ENCODE data around the gene ABCC6.
"Not testable (repeated sequence)": the region's sequence is repeated elsewhere in the genome, so short reads cannot be mapped to it uniquely, and the experiment has no call there.

DNA sequence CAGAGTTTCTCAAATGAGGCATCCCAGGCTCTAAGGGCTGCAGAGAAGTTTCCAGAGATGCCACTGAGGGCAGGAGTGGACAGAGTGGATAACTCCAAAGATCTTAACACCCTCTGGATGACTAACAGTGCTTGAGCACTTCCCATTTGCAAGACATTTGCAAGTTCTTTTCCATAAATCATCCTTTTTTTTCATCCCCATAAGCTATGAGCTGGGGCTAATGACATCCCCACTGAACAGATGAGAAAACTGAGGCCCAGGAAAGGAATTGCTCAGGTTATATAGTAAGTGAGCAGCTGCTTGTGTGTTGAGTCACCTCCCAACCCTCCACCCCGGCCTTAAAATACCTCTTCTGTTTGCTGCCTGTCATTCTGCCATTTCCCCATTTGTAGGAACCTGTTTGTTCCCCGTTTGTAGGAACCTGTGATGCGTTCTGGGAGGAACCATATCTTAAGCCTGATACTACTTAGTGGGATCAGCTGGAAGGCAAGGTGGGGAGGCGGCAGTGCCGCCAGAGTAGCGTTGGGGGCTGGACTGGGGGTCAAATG, 15.4 kb downstream of the ABCC6 start:
- TF ChIP-seq, protein P1, sequence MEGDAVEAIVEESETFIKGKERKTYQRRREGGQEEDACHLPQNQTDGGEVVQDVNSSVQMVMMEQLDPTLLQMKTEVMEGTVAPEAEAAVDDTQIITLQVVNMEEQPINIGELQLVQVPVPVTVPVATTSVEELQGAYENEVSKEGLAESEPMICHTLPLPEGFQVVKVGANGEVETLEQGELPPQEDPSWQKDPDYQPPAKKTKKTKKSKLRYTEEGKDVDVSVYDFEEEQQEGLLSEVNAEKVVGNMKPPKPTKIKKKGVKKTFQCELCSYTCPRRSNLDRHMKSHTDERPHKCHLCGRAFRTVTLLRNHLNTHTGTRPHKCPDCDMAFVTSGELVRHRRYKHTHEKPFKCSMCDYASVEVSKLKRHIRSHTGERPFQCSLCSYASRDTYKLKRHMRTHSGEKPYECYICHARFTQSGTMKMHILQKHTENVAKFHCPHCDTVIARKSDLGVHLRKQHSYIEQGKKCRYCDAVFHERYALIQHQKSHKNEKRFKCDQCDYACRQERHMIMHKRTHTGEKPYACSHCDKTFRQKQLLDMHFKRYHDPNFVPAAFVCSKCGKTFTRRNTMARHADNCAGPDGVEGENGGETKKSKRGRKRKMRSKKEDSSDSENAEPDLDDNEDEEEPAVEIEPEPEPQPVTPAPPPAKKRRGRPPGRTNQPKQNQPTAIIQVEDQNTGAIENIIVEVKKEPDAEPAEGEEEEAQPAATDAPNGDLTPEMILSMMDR (conservative IDR thresholded peaks at IDR 0.05; ENCODE audit: low read length), result not testable (repeated sequence)
- TF ChIP-seq EZH2phosphoT487 (IDR thresholded peaks at IDR 0.05; ENCODE audit: borderline replicate concordance, low read depth, low read length), result not testable (repeated sequence)
